GM21786 (cell line): ENCODE results near the gene DNAJC3.
"Not testable (repeated sequence)": the region's sequence is repeated elsewhere in the genome, so short reads cannot be mapped to it uniquely, and the experiment has no call there.

ENCODE experiments used
- ATAC-seq: cut with Tn5 transposase; IDR thresholded peaks from one replicate; pipeline ENCODE4 v1.9.1; 2021; ENCODE audit not compliant: unreplicated experiment

Gene DNAJC3

GRCh38 chr13:95771905-95772304 lies 95.0 kb downstream of the DNAJC3 start:
- ATAC-seq: no peak

- ATAC-seq: no peak
Measured at GRCh38 chr13:95779522-95779921, 102.6 kb downstream of the DNAJC3 start.

- no peak for ATAC-seq
Measured at GRCh38 chr13:95781016-95781415, 104.1 kb downstream of the DNAJC3 start.

GRCh38 chr13:95781940-95782339 lies 105.0 kb downstream of the DNAJC3 start:
- not testable (repeated sequence) for ATAC-seq

GRCh38 chr13:95783747-95784146 lies 106.8 kb downstream of the DNAJC3 start:
- no peak for ATAC-seq

GRCh38 chr13:95784161-95784899 lies 107.4 kb downstream of the DNAJC3 start:
- no peak for ATAC-seq

GRCh38 chr13:95784900-95785290 lies 108.0 kb downstream of the DNAJC3 start:
- ATAC-seq: no peak

GRCh38 chr13:95787356-95788099 lies 110.6 kb downstream of the DNAJC3 start:
- ATAC-seq: no peak

- no peak for ATAC-seq
Measured at GRCh38 chr13:95788100-95788463, 111.1 kb downstream of the DNAJC3 start.

- not testable (repeated sequence) for ATAC-seq
Measured at GRCh38 chr13:95789315-95789714, 112.4 kb downstream of the DNAJC3 start.

GRCh38 chr13:95791084-95791722 lies 114.3 kb downstream of the DNAJC3 start:
- no peak for ATAC-seq

- no peak for ATAC-seq
Measured at GRCh38 chr13:95793018-95793555, 116.1 kb downstream of the DNAJC3 start.

- no peak for ATAC-seq
Measured at GRCh38 chr13:95793781-95794180, 116.8 kb downstream of the DNAJC3 start.

GRCh38 chr13:95797016-95797415 lies 120.1 kb downstream of the DNAJC3 start:
- ATAC-seq: no peak

GRCh38 chr13:95800436-95800835 lies 123.5 kb downstream of the DNAJC3 start:
- ATAC-seq: no peak

- ATAC-seq: no peak
Measured at GRCh38 chr13:95801825-95802224, 124.9 kb downstream of the DNAJC3 start.

- no peak for ATAC-seq
Measured at GRCh38 chr13:95805921-95806320, 129.0 kb downstream of the DNAJC3 start.

- no peak for ATAC-seq
Measured at GRCh38 chr13:95809429-95809828, 132.5 kb downstream of the DNAJC3 start.

GRCh38 chr13:95813139-95813538 lies 136.2 kb downstream of the DNAJC3 start:
- ATAC-seq: no peak

- no peak for ATAC-seq
Measured at GRCh38 chr13:95814495-95814894, 137.6 kb downstream of the DNAJC3 start.

- no peak for ATAC-seq
Measured at GRCh38 chr13:95822303-95822702, 145.4 kb downstream of the DNAJC3 start.

- ATAC-seq: no peak
Measured at GRCh38 chr13:95833126-95833525, 156.2 kb downstream of the DNAJC3 start.
